Endometrial microvascular endothelial cells (primary cell): ENCODE results near the gene CACTIN. TPM values are rescaled to one million over a fixed set of nuclear protein-coding genes. Genes with fewer than 3 reads are reported as not detected.
"Not testable (repeated sequence)": the region's sequence is repeated elsewhere in the genome, so short reads cannot be mapped to it uniquely, and the experiment has no call there.

Source experiments
- in situ Hi-C: cut with HindIII; loops from 2 replicates; pipeline ENCODE4 v1.10.0; 2017; ENCODE audit warnings: low sequenced_read_pairs, low pct_unique_long_range_greater_than_20kb; ENCODE audit errors: inconsistent ontology term
- total RNA-seq: library from RNA; depleted of rRNA; stranded (reverse); fragments of >200 nt; gene quantifications from one replicate; pipeline ENCODE4 v1.2.3, GENCODE V29; 2015; ENCODE audit errors: inconsistent ontology term

Gene CACTIN
- total RNA-seq, 1 donor from 2014 or later, result 46.6 TPM

- in situ Hi-C loops, result no loop called here
Observed at GRCh38 chr19:3578390-3578789, 48.2 kb downstream of the CACTIN start.

GRCh38 chr19:3577723-3578344 is 48.8 kb downstream of the CACTIN start:
- in situ Hi-C loops, result no loop called here

GRCh38 chr19:3576696-3577443 is 49.7 kb downstream of the CACTIN start:
- in situ Hi-C loops, result no loop called here

GRCh38 chr19:3575949-3576673 is 50.5 kb downstream of the CACTIN start:
- in situ Hi-C loops, result no loop called here

- in situ Hi-C loops, result no loop called here
Observed at GRCh38 chr19:3575260-3575741, 51.3 kb downstream of the CACTIN start.

GRCh38 chr19:3573858-3574637 is 52.5 kb downstream of the CACTIN start:
- in situ Hi-C loops, result no loop called here

- in situ Hi-C loops, result no loop called here
Observed at GRCh38 chr19:3573162-3573857, 53.3 kb downstream of the CACTIN start.

- in situ Hi-C loops, result no loop called here
Observed at GRCh38 chr19:3572855-3573161, 53.8 kb downstream of the CACTIN start, which contains the start of gene HMG20B. TSS of gene HMG20B (plus strand) at chr19:3572944. CDS start at chr19:3573310, 366 bp downstream.

- in situ Hi-C loops, result no loop called here
Observed at GRCh38 chr19:3572132-3572854, 54.3 kb downstream of the CACTIN start.

GRCh38 chr19:3570606-3571011 is 56.0 kb downstream of the CACTIN start:
- in situ Hi-C loops, result no loop called here

GRCh38 chr19:3570042-3570441 is 56.5 kb downstream of the CACTIN start:
- in situ Hi-C loops, result not testable (repeated sequence)

GRCh38 chr19:3565139-3565538 is 61.5 kb downstream of the CACTIN start:
- in situ Hi-C loops, result no loop called here

- in situ Hi-C loops, result no loop called here
Observed at GRCh38 chr19:3563709-3564524, 62.7 kb downstream of the CACTIN start.

Other genes starting within 250 kb of the CACTIN start
- gene SMIM24, start 146.3 kb downstream of the CACTIN start, total RNA-seq, result not detected
- not detected for gene SMIM44, start 143.3 kb downstream of the CACTIN start, total RNA-seq
- 28.8 TPM for gene DOHH, start 126.1 kb downstream of the CACTIN start, total RNA-seq
- 44.3 TPM for gene FZR1, start 120.5 kb downstream of the CACTIN start, total RNA-seq
- gene TEKTIP1, start 87.6 kb downstream of the CACTIN start, total RNA-seq, result not detected
- gene MFSD12, start 69.2 kb downstream of the CACTIN start, total RNA-seq, result 121 TPM
- gene HMG20B, start 53.8 kb downstream of the CACTIN start, total RNA-seq, result 79.4 TPM
- gene GIPC3, start 41.3 kb downstream of the CACTIN start, total RNA-seq, result 0.28 TPM
- gene TBXA2R, start 19.9 kb downstream of the CACTIN start, total RNA-seq, result 4.2 TPM
- gene PIP5K1C, start 73.7 kb upstream of the CACTIN start, total RNA-seq, result 38.0 TPM
- gene TJP3, start 81.6 kb upstream of the CACTIN start, total RNA-seq, result not detected
- gene APBA3, start 134.9 kb upstream of the CACTIN start, total RNA-seq, result 46.8 TPM
- 88.7 TPM for gene MRPL54, start 135.9 kb upstream of the CACTIN start, total RNA-seq
- not detected for gene RAX2, start 145.4 kb upstream of the CACTIN start, total RNA-seq
- not detected for gene MATK, start 159.6 kb upstream of the CACTIN start, total RNA-seq
- not detected for gene ZFR2, start 242.2 kb upstream of the CACTIN start, total RNA-seq